ENCODE results near the gene SFMBT1.
"Not testable (repeated sequence)": the region's sequence is repeated elsewhere in the genome, so short reads cannot be mapped to it uniquely, and the experiment has no call there.

Gene SFMBT1

DNA sequence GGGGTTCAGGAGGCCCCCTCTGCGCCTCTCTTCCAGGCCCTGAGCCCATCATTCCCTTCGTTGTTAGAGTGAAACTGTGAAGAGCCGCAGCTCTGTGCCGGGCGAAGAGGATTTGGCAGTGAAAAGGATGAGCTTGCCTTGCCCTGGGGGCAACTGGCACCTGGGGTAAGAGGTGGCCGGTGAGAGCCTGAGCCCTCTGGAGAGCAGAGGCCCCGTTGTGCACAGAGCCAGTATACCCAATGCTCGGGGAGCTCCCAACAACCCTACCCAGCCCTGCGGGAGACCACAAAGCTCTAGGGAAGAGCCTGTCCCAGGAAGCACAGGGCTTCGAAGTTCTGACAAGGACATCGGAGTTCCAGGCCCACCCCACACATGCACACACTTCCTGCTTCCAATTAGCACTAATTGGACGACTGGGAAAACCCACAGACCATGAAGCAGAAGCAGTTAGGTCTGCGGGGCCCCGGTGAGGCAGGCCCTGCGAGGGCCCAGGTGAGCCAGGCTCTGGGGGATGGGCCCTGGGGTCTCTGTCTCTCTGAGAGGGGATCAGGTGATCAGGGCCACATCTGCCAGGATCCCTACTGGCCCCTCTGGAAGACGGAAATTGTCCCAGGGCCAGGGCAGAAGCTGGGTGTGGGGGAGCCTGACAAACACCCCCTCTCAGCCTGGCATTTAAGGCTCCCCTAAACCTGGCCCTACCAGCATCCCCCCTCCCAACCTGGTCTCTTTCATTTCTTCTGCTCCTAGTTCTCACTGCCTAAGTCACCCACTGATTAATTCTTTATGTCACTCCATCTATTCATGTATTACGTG is 27.9 kb upstream of the SFMBT1 start:
- no peak for DNase-seq (ENCODE audit: low read depth)

DNA sequence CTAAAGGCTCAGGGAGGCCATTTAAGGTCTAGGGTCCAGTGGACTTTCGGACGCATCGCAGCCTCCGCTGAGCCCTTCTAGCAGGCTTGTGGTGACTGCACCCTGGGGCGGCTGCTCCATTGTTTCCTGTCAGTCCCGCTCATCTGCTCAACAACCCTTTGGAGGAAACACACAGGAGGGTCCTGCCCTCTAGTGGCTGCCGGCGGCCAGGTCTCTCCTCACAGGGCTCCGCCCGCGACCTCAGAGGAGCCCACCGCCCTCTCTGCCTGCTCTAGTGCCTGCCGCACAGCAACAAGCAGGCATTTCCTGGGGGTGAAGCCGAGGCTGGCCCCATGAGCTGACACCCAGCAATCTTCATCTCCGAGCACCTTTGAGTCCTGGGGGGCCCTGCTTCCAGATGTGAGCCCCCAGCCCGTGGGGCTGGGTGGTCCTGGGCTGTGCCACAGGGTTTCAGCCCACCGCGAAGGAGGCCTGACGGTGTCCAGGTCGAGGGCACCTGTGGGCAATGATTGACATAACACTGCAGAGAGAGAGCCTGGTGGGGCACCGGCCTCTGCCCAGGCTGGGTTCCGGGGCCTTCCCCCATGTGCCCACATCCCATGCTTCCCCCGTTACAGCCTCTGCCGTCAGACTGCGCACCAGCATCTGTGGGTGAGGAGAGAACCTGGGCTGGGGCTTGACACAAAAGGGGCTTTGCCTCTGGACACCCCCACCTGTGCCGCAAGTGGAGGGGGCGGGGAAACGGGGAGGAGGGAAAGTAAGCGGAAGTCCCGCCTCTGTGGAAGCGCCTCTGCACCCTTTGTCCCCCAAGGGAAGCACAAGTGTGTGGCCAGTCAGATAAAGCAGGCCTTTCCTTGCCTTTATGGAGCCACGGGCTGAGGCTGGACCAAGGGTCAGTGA is 27.0 kb upstream of the SFMBT1 start:
- peak; percentile 73 for DNase-seq (ENCODE audit: low read depth)

DNA sequence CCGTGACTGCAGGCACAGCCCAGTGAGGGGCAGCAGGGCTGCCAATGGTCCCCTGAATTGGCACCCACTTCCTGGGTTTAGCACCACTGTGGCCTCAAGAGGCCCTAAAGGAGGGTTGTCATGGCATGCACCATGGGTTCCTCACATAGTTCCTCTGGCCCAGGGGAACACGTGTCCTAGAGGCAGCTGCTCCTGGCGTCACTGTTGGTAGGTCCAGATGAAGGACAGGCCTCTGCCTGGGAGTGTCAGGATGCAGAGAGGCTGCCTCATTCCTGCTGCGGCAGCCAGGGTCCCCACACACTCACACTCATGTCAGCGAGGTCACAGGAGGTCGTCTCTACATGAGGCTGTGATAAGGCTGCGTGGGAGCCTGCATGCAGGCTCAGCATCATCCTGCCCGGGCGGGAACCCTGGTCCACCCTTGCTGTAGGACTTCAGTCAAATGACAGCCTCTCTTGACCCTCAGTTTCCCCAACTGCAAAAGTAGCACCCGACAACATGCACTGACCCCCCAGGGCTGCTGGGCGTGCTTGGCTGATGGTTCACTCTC is 26.1 kb upstream of the SFMBT1 start:
- DNase-seq (ENCODE audit: low read depth): no peak

DNA sequence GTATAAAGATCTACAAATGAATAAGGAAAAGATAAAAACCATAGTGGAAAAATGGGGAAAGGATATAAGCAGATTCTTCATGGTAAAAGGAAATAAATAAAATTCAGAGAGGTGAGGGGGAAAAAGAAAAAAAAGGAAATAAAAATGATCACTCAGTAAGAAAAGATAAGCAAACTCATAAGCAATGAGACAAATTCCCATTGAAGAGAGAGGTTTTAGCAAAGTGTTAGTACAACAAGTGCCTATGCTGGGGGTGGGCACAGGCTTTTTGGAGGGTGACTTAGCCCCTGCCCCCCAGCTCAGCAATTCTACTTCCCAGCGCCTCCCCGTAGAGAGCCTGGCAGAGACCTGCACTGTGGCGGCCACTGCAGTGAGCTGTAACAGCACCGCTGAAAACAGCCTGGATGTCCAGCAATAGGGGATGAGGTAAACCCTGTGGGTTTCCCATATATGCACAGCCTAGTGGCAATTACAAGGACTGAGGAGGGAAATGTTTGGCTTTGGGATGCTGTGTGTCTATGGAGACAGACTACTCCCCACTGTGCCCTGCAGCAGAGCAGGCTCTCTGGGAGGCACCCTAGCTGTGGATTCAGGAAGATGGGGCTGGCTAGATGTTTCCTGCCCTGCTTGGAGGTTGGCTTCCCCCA is 23.7 kb upstream of the SFMBT1 start:
- DNase-seq (ENCODE audit: low read depth): no peak

DNA sequence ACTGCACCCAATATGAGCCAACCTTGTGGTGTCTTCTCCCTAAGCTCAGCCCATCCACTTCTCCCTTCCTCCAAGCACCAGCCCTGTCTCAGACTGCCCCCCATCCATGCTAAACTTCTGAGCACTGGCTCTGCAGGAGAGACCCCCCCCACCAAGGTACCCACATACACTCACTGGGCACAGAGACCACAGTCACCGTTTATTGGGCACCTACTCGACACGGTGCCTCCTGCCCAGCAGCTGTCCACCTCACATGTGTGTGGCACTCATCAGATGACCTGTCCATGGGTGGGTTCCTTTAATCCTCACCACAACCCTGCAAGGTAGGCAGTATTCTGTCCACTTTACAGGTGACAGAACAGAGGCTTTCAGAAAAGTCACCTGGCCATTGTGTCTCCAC is 22.3 kb upstream of the SFMBT1 start:
- no peak for DNase-seq (ENCODE audit: low read depth)

DNA sequence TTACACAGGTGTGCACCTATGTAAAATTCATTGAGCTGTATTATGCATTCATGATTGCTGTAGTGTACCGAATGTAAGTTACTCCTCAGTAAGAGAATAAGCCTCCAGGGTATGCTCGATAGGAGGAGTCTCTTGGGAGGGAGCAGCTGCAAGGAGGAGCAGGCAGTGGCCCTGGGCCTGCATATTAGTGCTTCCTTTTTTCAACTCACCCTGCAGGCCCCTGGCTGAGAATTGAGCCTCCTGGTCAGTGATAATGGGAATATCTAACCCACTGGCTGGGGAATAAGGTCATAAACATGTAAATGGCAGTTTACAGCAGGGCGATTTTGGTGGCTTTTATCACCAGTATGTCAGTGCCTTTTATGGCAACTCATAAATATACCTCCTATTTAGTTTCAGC is 21.7 kb upstream of the SFMBT1 start:
- no peak for DNase-seq (ENCODE audit: low read depth)

DNA sequence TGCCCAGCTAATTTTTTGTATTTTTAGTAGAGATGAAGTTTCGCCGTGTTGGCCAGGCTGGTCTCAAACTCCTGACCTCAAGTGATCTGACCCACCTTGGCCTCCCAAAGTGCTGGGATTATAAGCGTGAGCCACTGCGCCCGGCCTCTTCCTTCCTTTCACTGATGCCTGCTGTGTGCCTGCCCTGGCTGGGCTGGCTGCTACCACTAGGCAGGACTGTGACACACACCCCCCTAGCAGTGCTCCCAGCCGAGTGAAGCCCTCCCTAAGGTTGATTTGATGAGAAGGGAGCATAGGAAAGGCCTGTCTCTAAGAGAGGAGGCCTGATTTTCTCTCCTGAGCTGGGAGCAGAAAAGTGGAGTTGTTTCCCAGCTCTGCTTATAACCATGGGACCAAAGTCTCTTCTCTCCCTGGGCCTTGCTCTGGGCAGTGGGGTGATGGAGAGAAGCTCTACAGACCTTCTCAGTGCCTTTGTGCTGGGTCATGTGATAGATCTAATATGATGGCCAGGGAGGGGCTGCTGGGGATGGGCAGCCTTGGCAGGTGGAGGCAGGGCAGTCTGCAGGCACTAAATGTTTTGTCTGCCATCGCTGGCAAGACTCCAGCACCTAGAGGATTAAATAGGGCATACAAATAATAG is 20.1 kb upstream of the SFMBT1 start:
- DNase-seq (ENCODE audit: low read depth): no peak

DNA sequence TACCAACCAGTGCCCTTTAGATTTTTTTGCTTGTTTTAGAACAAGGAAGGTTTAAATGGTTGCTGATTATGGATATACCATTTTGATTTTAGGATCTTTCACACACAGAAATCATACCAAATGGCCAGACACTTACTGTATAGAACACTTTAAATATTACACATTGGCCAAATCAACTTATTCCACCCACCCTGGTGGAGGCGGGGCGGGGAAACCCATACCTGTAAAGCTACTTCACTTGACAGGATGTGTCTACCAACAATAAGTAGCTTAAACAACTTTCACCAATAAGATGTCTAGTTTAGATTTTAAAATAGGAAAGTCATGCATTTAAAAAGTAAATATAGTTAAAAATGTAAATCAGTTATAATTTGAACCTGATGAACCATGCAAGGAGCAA is 17.0 kb upstream of the SFMBT1 start:
- no peak for DNase-seq (ENCODE audit: low read depth)

DNA sequence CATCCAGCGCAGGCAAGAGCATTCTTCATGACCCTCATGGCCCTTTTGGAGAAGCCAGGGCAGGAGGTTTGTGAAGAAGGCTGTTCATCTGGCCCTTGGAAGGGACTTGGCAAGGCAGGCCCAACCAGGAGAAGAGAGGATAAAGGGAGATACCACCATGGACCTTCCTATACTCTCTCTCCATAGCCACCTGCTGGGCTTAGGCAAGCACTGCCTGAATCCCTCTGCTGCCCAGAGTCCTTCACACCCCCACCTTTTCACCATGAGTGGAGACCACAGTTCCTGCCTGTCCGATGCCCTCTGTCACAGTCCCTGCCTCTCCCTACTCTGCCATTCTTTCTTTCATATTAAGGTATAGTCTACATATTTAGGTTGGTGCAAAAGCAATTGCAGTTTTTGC is 10.6 kb upstream of the SFMBT1 start:
- no peak for DNase-seq (ENCODE audit: low read depth)

DNA sequence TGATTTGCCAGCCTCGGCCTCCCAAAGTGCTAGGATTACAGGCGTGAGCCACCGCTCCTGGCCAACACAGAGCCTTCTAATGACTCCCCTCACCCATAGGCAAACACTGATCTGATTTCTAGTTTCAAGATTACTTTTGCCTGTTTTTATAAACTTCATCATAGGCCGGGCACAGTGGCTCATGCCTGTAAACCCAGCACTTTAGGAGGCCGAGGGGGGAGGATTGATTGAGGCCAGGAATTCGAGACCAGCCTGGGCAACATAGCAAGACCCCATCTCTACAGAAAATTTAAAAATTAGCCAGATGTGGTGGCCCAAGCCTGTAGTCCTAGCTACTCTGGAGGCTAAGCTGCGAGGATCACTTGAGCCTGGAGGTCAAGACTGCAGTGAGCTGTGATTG is 8.4 kb upstream of the SFMBT1 start:
- not testable (repeated sequence) for DNase-seq (ENCODE audit: low read depth)

DNA sequence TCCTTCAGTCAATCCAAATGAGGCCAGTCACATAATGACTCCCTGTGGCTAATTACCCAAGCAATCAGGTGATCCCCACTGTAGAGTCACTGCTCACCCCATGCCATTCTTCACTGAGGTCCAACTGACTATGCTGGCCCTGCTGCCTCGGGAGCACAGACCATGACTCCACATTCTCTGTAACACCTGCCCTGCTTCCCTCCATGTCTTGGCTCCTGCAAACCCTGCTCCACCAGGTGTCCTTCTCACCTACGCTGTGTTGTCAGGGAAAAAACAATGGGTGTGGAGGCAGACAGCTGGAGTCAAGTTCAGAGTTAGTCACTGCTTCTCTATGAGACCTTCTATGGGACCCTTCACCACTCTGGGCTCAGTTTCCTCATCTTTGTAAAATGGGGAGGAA is 6.1 kb upstream of the SFMBT1 start:
- no peak for DNase-seq (ENCODE audit: low read depth)

DNA sequence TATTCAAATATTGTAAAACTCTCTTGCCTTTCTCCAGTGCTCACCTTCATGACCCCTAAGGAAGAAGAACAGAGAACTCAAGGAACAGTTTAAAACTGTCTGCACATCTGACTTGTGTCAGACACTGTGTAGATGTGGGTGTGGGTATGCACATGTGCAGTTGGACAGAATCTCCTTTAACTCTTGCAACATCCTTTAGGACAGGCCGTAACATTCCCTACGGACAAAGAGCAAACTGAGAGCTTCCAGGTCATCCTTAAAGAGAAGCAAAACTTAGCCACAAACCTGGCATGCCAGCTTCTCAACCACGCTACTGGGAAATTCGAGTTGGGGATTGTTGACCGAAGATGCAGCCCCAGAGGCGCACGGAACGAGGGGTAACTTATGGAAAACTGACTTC is 4.1 kb upstream of the SFMBT1 start:
- DNase-seq (ENCODE audit: low read depth): no peak

DNA sequence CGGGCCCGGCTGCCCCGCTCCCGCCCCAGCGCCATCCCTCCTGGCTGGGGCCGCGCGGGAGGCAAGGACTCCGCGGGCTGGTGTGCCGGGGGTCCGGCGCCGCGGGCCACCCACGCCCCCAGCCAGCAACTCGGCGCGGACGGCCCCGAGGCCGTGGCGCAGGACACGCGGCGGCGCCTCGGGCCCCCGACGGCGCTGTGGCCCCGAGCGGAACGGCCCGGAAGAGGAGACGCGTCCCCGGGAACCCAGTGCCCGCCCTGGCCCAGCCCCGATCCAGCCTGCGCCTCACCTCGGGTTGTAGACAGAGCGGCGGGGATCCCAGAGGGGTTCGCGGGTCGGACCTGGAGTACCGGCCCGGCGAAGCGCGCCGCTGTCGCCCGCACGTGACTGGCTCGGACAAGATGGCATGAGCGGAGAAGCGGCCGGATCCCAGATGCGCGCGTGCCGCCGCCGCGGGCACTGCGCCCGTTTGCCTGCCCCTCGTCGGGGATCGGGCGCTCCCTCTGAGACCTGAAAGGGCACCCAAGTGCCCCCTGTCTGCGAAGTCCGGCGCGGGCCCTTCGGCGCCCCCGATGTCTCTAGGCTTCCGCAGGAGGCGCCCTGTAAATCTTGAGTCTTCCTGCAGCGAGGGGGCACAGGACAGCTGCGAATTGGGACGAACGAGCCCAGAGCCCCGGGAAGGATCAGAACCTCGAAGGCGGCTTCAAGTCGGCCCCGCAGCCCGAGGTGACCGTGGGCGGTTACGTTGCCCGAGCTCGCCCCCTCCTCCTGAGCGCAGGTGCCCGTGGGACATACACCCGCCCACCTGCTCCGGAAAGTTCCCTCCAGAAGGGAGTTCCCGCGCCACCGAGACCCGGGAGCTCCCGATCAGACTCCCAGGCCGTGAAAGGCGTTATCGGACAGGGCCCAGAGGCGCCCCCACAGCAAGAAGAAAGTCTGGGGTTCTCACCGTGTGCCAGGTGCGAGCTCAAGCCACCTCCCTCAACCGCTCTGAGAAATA is 598 bp upstream of the SFMBT1 start:
- peak; percentile 59 for DNase-seq (ENCODE audit: low read depth)

DNA sequence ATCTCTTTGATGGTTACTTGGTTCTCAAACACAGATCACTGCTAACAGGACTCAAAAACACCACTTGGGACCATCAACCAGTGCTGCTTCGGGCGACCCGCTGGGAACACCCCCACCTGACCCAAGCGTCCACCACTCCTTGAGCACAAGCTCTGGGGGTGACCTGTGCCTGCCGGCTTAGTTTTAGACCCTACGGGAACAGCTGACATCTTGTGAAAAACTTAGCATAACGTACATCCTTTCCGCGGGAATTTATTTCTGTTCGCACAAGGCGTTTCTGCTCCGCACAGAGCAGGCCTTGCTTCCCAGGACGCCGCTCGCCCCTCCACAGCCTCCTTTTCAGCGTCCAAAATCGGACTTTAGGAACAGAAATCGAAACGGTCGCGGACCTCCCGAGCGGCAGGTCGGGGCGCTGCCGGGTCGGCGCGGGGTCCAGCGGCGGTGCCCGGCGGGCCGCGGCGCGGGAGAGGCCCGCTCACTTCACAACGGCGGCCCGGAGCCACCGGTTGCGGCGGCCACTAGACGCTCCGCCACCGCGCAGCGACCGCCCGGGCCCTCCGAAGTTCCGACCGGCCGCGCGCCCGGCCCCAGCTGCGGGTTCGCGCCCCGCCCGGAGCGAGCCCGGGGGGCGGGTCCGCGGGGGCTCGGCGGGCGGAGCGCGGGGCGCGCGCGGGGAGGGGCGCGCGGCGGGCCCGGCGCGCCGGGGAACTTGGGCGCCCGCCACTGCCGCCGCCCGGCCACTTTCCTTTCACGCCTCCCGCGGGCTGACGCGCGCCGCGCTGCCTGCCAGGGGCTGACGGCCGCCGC is 959 bp downstream of the SFMBT1 start:
- DNase-seq (ENCODE audit: low read depth): peak; percentile 37

DNA sequence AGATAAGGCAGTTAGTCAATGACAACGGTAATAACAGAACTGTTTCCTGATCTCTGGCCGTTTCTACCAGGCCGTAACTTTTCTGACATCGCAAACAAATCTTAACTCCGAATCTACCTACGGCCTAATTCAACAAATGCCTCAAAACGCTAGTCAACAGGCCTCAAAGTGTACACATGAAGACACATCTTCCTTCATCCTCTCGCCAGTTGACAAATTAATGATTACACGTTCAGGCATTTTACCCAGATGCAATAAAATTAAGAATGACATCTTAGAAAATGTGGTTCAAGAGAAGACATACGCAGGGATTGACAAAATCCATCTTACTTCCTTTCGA is 1.5 kb downstream of the SFMBT1 start:
- no peak for DNase-seq (ENCODE audit: low read depth)

DNA sequence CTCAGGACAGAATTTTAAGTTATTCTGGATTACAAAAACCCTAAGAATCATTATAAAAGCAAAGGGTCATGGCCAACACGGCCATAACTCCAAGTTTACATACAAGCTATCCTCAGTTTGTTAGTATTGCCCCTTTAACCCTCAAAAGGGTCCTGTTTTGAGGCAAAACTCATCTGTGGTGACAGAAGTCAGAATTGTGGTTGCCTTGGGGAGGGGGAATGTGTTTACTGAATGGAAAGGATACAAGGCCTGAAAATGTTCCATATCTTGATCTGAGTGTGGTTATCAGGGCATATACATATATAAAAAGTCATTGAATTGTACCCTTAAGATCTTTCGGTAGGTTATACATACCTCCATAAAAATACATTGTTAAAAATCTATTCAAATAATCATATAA is 2.1 kb downstream of the SFMBT1 start:
- no peak for DNase-seq (ENCODE audit: low read depth)

DNA sequence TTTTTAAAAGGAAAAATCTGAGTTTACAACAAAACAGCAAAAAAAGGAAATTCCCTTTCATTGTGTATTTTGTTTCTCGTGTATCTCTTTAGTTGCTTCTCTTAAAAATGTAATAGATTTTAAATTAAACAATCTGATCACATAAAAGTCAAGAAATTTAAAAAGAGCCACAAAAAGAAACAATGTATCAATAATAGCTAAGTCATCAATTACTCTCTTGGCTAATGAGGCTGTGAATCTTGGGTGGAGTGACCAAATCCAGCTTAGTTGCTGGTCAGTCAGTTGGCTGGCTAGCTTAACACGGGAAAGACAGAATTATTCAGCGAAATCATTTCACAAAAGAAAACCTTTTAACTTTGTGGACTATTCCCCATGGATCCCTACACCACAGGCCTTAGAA is 3.2 kb downstream of the SFMBT1 start:
- no peak for DNase-seq (ENCODE audit: low read depth)

DNA sequence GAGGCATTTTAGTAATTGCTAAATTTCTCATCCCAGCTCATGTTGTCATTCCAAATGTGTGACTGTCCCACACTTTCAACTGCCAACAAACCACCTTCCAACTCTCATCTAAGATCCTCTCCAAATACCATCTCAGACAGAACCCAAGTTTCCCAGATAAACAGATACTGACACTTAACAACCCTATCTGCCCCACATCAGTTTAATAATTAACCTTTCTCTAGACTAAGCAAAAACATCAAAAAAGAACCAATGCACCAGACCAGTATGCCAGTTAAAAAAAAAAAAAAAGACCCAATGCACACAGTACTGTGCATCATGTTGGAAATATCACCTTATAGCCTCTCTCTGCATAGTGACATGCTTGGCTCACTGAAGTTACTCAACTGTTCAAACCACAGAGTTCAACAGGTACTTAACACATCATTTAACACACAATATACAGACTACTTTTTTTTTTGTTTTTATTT is 5.5 kb downstream of the SFMBT1 start:
- DNase-seq (ENCODE audit: low read depth): no peak

DNA sequence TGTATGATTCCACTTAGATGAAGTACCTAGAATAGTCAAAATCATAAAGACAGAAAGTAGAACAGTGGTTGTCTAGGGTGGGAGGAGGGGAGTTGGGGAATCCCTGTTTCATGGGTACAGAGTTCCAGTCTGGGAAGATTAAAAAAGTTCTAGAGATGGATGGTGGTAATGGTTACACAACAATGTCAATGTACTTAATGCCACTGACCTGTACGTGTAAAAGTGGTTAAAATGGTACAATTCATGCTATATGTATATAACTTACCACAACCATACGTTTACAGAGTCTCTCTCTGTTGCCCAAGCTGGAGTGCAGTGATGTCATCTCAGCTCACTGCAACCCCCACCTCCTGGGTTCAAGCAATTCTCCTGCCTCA is 6.5 kb downstream of the SFMBT1 start:
- no peak for DNase-seq (ENCODE audit: low read depth)
